SH-SY5Y (cell line): ENCODE data around the gene DIS3L.

Source experiments
- GATA2 ChIP-seq: IDR thresholded peaks from 2 replicates; pipeline ENCODE4 v1.6.1; 2011; ENCODE audit warnings: mild to moderate bottlenecking, low read depth, low read length
- GATA3 ChIP-seq: IDR thresholded peaks from 2 replicates; pipeline ENCODE4 v1.6.1; 2011; ENCODE audit warnings: low read depth, mild to moderate bottlenecking, low read length, moderate library complexity

DNA sequence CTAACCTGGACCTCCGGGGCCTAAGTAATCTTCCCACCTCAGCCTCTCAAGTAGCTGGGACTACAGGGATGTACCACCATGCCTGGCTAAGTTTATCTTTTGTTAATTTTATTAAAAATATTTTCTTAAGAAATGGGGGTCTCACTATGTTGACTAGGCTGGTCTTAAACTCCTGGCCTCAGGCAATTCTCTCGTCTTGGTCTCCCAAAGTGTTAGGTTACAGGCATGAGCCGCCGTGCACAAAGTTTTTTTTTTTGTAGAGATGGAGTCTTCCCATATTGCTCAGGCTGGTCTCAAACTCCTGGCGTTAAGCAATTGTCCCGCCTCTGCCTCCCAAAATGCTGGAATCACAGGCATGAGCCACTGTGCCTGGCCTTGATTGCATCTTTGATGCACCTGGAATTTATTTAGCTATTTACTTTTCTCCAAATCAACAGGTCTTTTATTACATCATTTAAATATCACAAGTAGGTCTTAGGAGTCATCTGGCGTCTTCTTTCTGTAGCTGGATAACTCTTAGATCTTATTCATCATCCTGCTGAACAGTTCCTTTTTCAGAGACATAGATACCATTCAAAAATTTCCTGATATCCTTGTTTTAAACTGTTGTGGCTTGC is 85.6 kb downstream of the DIS3L start:
- TF ChIP-seq GATA2 (no peak), GATA3 (no peak)
